GM21576 (cell line): ENCODE measurements around the gene CACNA1D.

ENCODE experiments used
- ATAC-seq: cut with Tn5 transposase; IDR thresholded peaks from one replicate; pipeline ENCODE4 v1.9.1; 2021; ENCODE audit warnings: mild to moderate bottlenecking, moderate library complexity; ENCODE audit not compliant: unreplicated experiment

Gene CACNA1D

GRCh38 chr3:53525765-53526703 is 31.6 kb downstream of the CACNA1D start:
- no peak for ATAC-seq

GRCh38 chr3:53526704-53527055 is 32.3 kb downstream of the CACNA1D start:
- no peak for ATAC-seq

GRCh38 chr3:53530205-53530604 is 35.8 kb downstream of the CACNA1D start:
- no peak for ATAC-seq

- no peak for ATAC-seq
Measured at GRCh38 chr3:53531749-53532148, 37.3 kb downstream of the CACNA1D start.

GRCh38 chr3:53533472-53533871 is 39.1 kb downstream of the CACNA1D start:
- no peak for ATAC-seq

- no peak for ATAC-seq
Measured at GRCh38 chr3:53534216-53534615, 39.8 kb downstream of the CACNA1D start.

- ATAC-seq = no peak
Measured at GRCh38 chr3:53534676-53535400, 40.4 kb downstream of the CACNA1D start.

GRCh38 chr3:53536282-53536681 is 41.9 kb downstream of the CACNA1D start:
- ATAC-seq = no peak

GRCh38 chr3:53544357-53544756 is 49.9 kb downstream of the CACNA1D start:
- no peak for ATAC-seq

GRCh38 chr3:53545310-53545995 is 51.0 kb downstream of the CACNA1D start:
- no peak for ATAC-seq

- no peak for ATAC-seq
Measured at GRCh38 chr3:53545996-53546359, 51.6 kb downstream of the CACNA1D start.

GRCh38 chr3:53547327-53547726 is 52.9 kb downstream of the CACNA1D start:
- no peak for ATAC-seq

GRCh38 chr3:53550005-53550620 is 55.7 kb downstream of the CACNA1D start:
- no peak for ATAC-seq

- ATAC-seq = no peak
Measured at GRCh38 chr3:53551324-53551723, 56.9 kb downstream of the CACNA1D start.

GRCh38 chr3:53552730-53553129 is 58.3 kb downstream of the CACNA1D start:
- no peak for ATAC-seq

- ATAC-seq = no peak
Measured at GRCh38 chr3:53553200-53553599, 58.8 kb downstream of the CACNA1D start.

- peak; percentile 81 for ATAC-seq
Measured at GRCh38 chr3:53554559-53555067, 60.2 kb downstream of the CACNA1D start.

- peak; percentile 68 for ATAC-seq
Measured at GRCh38 chr3:53555068-53555588, 60.7 kb downstream of the CACNA1D start.

GRCh38 chr3:53566461-53567145 is 72.2 kb downstream of the CACNA1D start:
- no peak for ATAC-seq

- no peak for ATAC-seq
Measured at GRCh38 chr3:53570081-53570480, 75.7 kb downstream of the CACNA1D start.
